ENCODE results near the gene IVL.

IVL gene

DNA sequence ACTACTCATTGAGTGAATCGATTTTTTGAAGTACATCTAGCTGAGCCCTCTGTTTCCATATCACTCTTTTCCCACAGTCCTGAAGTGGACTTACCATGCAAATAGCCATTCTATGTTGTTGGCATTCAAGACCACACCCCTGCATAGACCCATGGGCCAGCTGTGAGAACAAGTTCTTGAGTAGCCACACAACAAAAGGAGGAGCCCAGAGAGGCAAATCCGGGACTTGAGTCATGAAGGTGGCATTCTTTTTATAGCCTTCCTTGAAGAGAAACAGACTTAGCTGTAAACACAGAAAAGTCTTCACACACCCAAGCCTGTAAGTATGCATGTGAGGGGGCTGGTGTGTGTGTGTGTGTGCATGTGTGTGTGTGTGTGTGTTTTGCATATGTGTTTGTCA, 24.9 kb downstream of the IVL start:
- no peak for DNase-seq (ENCODE audit: low read depth, low spot score)
- no peak overlapping the region for H3K4me3 ChIP-seq (ENCODE audit: low read depth, low read length)
- CTCF ChIA-PET, result interaction anchor here (4.8 kb wide), 1 partner anchor 63 kb away, joined by 29 read pairs; no protein-coding TSS in a partner anchor
- TF ChIP-seq, protein P1, sequence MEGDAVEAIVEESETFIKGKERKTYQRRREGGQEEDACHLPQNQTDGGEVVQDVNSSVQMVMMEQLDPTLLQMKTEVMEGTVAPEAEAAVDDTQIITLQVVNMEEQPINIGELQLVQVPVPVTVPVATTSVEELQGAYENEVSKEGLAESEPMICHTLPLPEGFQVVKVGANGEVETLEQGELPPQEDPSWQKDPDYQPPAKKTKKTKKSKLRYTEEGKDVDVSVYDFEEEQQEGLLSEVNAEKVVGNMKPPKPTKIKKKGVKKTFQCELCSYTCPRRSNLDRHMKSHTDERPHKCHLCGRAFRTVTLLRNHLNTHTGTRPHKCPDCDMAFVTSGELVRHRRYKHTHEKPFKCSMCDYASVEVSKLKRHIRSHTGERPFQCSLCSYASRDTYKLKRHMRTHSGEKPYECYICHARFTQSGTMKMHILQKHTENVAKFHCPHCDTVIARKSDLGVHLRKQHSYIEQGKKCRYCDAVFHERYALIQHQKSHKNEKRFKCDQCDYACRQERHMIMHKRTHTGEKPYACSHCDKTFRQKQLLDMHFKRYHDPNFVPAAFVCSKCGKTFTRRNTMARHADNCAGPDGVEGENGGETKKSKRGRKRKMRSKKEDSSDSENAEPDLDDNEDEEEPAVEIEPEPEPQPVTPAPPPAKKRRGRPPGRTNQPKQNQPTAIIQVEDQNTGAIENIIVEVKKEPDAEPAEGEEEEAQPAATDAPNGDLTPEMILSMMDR (IDR thresholded peaks at IDR 0.05; ENCODE audit: insufficient read depth, low read length, missing control alignments), result no peak
- POLR2A ChIA-PET, result no interaction called here

DNA sequence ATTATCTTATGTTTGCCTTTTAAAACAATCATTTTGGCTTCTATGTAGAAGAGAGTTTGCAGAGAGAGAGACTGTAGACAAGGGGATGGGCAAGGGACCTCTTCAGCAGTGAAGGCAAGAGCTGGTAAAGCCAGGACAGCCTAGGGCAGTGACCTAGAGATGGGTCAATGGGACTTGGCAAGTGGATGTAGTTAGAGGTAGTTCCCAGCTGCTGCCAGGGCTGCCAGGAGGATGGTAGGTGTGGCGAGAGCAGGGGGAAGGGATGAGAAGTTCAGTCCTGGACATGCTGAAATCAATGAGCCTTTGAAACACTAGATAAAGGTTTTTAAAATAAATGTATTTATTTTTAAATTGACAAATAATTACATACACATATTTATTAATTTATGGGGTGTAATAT, 32.3 kb downstream of the IVL start:
- ChIA-PET POLR2A (no interaction called here), CTCF (interaction anchor here (1.0 kb wide), 1 partner anchor 71 kb away, joined by 4 read pairs; no protein-coding TSS in a partner anchor)
- TF ChIP-seq, protein P1 (IDR thresholded peaks at IDR 0.05; ENCODE audit: insufficient read depth, low read length, missing control alignments), result no peak
- H3K4me3 ChIP-seq (ENCODE audit: low read depth, low read length), result no peak overlapping the region
- no peak for DNase-seq (ENCODE audit: low read depth, low spot score)

DNA sequence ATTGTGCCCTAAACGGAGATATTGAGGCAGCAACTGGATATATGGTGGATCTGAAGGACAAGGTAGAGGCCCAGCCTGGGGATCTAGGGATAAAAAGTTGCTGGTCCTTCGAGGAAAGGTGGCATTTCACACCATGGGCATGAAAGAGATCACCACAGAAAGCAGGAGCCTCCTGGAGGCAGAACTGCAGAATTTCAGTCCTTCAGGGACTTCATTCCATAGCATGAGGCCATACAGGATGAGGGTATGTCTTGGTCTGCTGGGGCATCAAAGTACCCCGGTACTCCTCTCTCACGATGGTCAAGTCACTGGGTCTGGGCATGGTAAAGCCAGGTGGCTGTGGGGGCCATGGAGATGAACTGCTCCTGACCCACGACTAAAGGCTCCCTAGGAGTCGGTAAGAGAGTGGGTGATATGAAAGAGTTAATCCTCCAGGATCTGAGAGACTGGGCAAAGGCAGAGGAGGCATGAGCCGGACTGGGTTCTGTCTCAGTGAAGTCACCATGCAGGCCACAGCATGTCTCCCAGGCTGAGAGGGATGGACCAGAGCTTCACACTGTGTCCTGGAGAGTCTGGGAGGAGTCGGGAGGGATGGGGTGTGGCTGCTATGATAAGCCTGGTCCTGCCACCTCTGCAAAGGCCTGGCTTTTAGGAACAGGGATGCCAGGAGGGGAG, 32.8 kb downstream of the IVL start:
- TF ChIP-seq, protein P1 (IDR thresholded peaks at IDR 0.05; ENCODE audit: insufficient read depth, low read length, missing control alignments), result no peak
- CTCF ChIA-PET, result interaction anchor here (1.0 kb wide), 1 partner anchor 72 kb away, joined by 4 read pairs; no protein-coding TSS in a partner anchor
- no peak overlapping the region for H3K4me3 ChIP-seq (ENCODE audit: low read depth, low read length)
- DNase-seq (ENCODE audit: low read depth, low spot score), result no peak
- POLR2A ChIA-PET, result no interaction called here

DNA sequence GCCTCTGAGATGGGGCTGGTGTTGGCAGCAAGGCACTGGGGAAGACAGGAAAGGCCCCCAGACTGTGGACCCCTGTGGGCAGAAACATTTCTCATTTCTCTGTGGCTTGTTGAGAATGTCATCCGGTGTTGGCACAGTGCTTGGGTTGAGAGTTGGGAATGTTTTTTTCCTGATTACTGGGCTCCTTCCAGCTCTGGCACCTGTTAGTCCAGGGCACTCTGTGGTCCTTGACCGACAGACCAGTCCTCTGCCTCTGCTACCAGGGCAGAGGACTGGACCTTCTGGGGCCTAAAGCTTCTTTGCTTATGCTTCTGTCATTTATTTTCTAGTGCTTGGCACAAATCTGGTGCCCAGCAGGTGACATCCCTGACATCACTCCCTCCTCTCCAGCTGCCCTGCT, 33.8 kb downstream of the IVL start:
- CTCF ChIA-PET, result no interaction called here
- DNase-seq (ENCODE audit: low read depth, low spot score), result no peak
- TF ChIP-seq, protein P1 (IDR thresholded peaks at IDR 0.05; ENCODE audit: insufficient read depth, low read length, missing control alignments), result no peak
- POLR2A ChIA-PET, result no interaction called here
- H3K4me3 ChIP-seq (ENCODE audit: low read depth, low read length), result no peak overlapping the region

DNA sequence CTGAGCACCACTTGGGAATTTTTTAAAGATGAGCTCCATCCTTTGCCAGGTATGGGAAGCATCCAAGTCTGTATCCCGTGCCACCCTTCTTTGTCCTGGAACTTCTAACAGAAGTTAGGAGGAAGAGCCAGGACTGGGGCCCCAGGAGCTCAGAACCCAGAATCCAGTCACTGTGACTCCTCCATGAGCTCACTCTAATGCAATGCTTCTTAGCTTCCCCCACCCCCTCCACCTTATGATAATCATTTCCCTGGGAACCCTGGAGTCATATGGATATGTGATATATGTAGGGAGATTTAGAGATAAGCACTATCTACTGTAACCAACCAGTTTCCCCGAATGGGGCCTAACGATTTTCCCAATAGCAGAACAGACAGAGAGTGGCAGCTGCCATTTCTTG, 37.9 kb downstream of the IVL start:
- H3K4me3 ChIP-seq (ENCODE audit: low read depth, low read length), result no peak overlapping the region
- CTCF ChIA-PET, result interaction anchor here (1.1 kb wide), 1 partner anchor 75 kb away, joined by 4 read pairs; no protein-coding TSS in a partner anchor
- DNase-seq (ENCODE audit: low read depth, low spot score), result no peak
- POLR2A ChIA-PET, result no interaction called here
- TF ChIP-seq, protein P1 (IDR thresholded peaks at IDR 0.05; ENCODE audit: insufficient read depth, low read length, missing control alignments), result no peak

DNA sequence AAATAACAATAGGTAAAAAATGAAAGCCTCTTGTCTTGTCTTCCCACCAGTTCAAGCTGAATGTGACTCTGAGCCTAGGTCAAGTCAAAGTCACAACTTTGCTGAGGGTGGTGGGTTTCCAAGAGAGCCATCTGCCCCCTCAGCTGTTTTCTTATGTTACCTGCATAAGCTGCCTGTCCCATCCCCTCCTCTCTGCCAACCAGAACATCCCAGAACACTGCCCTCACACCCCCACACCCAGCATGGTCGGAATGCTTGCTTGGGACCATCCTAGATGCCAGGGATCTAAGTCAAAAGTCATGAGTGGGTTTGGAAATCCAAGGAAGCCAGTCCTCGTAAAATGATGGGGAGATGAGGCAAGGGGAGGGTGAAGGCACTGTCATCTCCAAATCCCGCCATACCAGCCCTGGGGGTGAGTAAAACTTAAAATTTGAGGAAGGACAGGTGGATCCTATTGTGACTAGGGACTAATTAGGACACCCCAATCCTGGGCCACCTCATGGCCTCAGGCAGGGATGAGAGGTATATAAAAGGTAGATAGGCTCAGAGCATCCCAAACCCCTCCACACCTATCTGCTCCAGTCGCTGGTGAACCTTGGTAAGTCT, 38.4 kb downstream of the IVL start, which contains the start of gene SPRR5:
Gene SPRR5 (plus strand): TSS at position 556 of the 606 bp plus-strand sequence. CDS start 1,349 bp downstream, outside the sequence.
- DNase-seq (ENCODE audit: low read depth, low spot score), result no peak
- ChIA-PET CTCF (no interaction called here), POLR2A (no interaction called here)
- no peak within 1 kb of the TSS for H3K4me3 ChIP-seq (ENCODE audit: low read depth, low read length)
- TF ChIP-seq, protein P1 (IDR thresholded peaks at IDR 0.05; ENCODE audit: insufficient read depth, low read length, missing control alignments), result no peak

Data from AG04449 (cell line).